HEK293 (cell line): ENCODE measurements around the gene PEX6.
A peak's percentile ranks its signal among the peaks of the same experiment; 100 is the strongest.

Source experiments
- AEBP2 ChIP-seq: fragments of 450-650 bp; formaldehyde crosslinking; IDR thresholded peaks from 2 replicates; pipeline ENCODE4 v1.5.1; 2016; ENCODE audit warnings: missing biosample characterization, missing genetic modification characterization, borderline replicate concordance
- GLIS2 ChIP-seq: fragments of 450-650 bp; formaldehyde crosslinking; IDR thresholded peaks from 2 replicates; pipeline ENCODE4 v1.5.1; 2016; ENCODE audit warnings: missing biosample characterization, missing genetic modification characterization
- HIC1 ChIP-seq: fragments of 450-650 bp; formaldehyde crosslinking; IDR thresholded peaks from 2 replicates; pipeline ENCODE4 v1.5.1; 2016; ENCODE audit warnings: missing biosample characterization, missing genetic modification characterization
- MEIS1 ChIP-seq: sonication (generic); formaldehyde crosslinking; IDR thresholded peaks from 2 replicates; pipeline ENCODE4 v1.8.1; 2022; ENCODE audit warnings: missing genetic modification reagents, mild to moderate bottlenecking, borderline replicate concordance
- OSR2 ChIP-seq: fragments of 450-650 bp; formaldehyde crosslinking; IDR thresholded peaks from 2 replicates; pipeline ENCODE4 v1.5.1; 2016; ENCODE audit warnings: missing biosample characterization, missing genetic modification characterization
- PRDM1 ChIP-seq: fragments of 450-650 bp; formaldehyde crosslinking; IDR thresholded peaks from 2 replicates; pipeline ENCODE4; 2016; ENCODE audit warnings: missing biosample characterization, missing genetic modification characterization
- WT1 ChIP-seq: fragments of 450-650 bp; formaldehyde crosslinking; IDR thresholded peaks from 2 replicates; pipeline ENCODE4 v1.5.1; 2016; ENCODE audit warnings: missing biosample characterization, missing genetic modification characterization
- ZBTB48 ChIP-seq: fragments of 450-650 bp; formaldehyde crosslinking; IDR thresholded peaks from 2 replicates; pipeline ENCODE4 v1.5.1; 2016; ENCODE audit warnings: missing biosample characterization, missing genetic modification characterization
- ZEB2 ChIP-seq: fragments of 450-650 bp; formaldehyde crosslinking; IDR thresholded peaks from 2 replicates; pipeline ENCODE4 v1.5.1; 2016; ENCODE audit warnings: missing biosample characterization, missing genetic modification characterization
- ZFP37 ChIP-seq: fragments of 450-650 bp; formaldehyde crosslinking; IDR thresholded peaks from 2 replicates; pipeline ENCODE4 v1.5.1; 2016; ENCODE audit warnings: missing biosample characterization, missing genetic modification characterization
- ZNF146 ChIP-seq: fragments of 450-650 bp; formaldehyde crosslinking; IDR thresholded peaks from 2 replicates; pipeline ENCODE4 v1.5.1; 2016; ENCODE audit warnings: missing biosample characterization, missing genetic modification characterization
- ZNF169 ChIP-seq: fragments of 450-650 bp; formaldehyde crosslinking; IDR thresholded peaks from 2 replicates; pipeline ENCODE4 v1.5.1; 2016; ENCODE audit warnings: missing biosample characterization, missing genetic modification characterization
- ZNF223 ChIP-seq: fragments of 450-650 bp; formaldehyde crosslinking; IDR thresholded peaks from 2 replicates; pipeline ENCODE4 v1.5.1; 2016; ENCODE audit warnings: missing biosample characterization, missing genetic modification characterization
- ZNF23 ChIP-seq: fragments of 450-650 bp; formaldehyde crosslinking; IDR thresholded peaks from 2 replicates; pipeline ENCODE4 v1.5.1; 2016; ENCODE audit warnings: missing biosample characterization, missing genetic modification characterization, borderline replicate concordance
- ZNF366 ChIP-seq: fragments of 450-650 bp; formaldehyde crosslinking; conservative IDR thresholded peaks from 2 replicates; pipeline ENCODE4 v1.5.1; 2016; ENCODE audit warnings: missing biosample characterization, missing genetic modification characterization
- ZNF391 ChIP-seq: fragments of 450-650 bp; formaldehyde crosslinking; IDR thresholded peaks from 2 replicates; pipeline ENCODE4 v1.5.1; 2016; ENCODE audit warnings: low read depth, missing biosample characterization, missing genetic modification characterization, borderline replicate concordance
- ZNF398 ChIP-seq: fragments of 450-650 bp; formaldehyde crosslinking; IDR thresholded peaks from 2 replicates; pipeline ENCODE4 v1.5.1; 2017; ENCODE audit warnings: missing biosample characterization, missing genetic modification characterization
- ZNF416 ChIP-seq: fragments of 450-650 bp; formaldehyde crosslinking; IDR thresholded peaks from 2 replicates; pipeline ENCODE4 v1.5.1; 2016; ENCODE audit warnings: missing biosample characterization, missing genetic modification characterization
- ZNF548 ChIP-seq: fragments of 450-650 bp; formaldehyde crosslinking; IDR thresholded peaks from 2 replicates; pipeline ENCODE4 v1.5.1; 2016; ENCODE audit warnings: missing biosample characterization, missing genetic modification characterization
- ZNF624 ChIP-seq: fragments of 450-650 bp; formaldehyde crosslinking; IDR thresholded peaks from 2 replicates; pipeline ENCODE4 v1.5.1; 2017; ENCODE audit warnings: missing biosample characterization, missing genetic modification characterization
- ZNF639 ChIP-seq: fragments of 450-650 bp; formaldehyde crosslinking; IDR thresholded peaks from 2 replicates; pipeline ENCODE4 v1.5.1; 2016; ENCODE audit warnings: missing biosample characterization, missing genetic modification characterization
- ZNF645 ChIP-seq: fragments of 450-650 bp; formaldehyde crosslinking; IDR thresholded peaks from 2 replicates; pipeline ENCODE4; 2016; ENCODE audit warnings: missing biosample characterization, missing genetic modification characterization
- TF ChIP-seq, protein P1 (sequence below): fragments of 450-650 bp; formaldehyde crosslinking; IDR thresholded peaks from 2 replicates; pipeline ENCODE4 v1.5.1; 2016; ENCODE audit warnings: missing biosample characterization, missing genetic modification characterization
- TF ChIP-seq, protein P2 (sequence below): sonication (generic); formaldehyde crosslinking; IDR thresholded peaks from 2 replicates; pipeline ENCODE4 v1.8.1; 2022; ENCODE audit warnings: mild to moderate bottlenecking, moderate library complexity, missing genetic modification reagents
- TF ChIP-seq, protein P3 (sequence below): fragments of 450-650 bp; formaldehyde crosslinking; IDR thresholded peaks from 2 replicates; pipeline ENCODE4 v1.5.1; 2016; ENCODE audit warnings: missing biosample characterization, missing genetic modification characterization

PEX6 gene

GRCh38 chr6:43021270-43022047, 42.5 kb upstream of the PEX6 start, which contains the start of gene RRP36 (continued):
- TF ChIP-seq HIC1 (tag by site-specific recombination) (no peak), ZNF223 (tag by site-specific recombination) (no peak), GLIS2 (tag by site-specific recombination) (peak; percentile 91), ZNF624 (tag by site-specific recombination) (no peak), ZNF146 (no peak), ZEB2 (tag by site-specific recombination) (peak; percentile 66), ZNF398 (peak; percentile 60), MEIS1 (CRISPR knock-in tag) (no peak), ZNF391 (peak; percentile 35; the same call in 1 of the 2 replicates), ZNF169 (tag by site-specific recombination) (no peak), ZNF366 (tag by site-specific recombination) (no peak), OSR2 (tag by site-specific recombination) (peak; percentile 24; the same call in 1 of the 2 replicates), AEBP2 (tag by site-specific recombination) (no peak), ZNF639 (tag by site-specific recombination) (no peak; the same call in 1 of the 2 replicates), ZBTB48 (no peak; the same call in 1 of the 2 replicates), WT1 (no peak), ZFP37 (tag by site-specific recombination) (0 out of 2 replicates have a peak, but pooled peaks have one; percentile 42), ZNF548 (tag by site-specific recombination) (no peak), ZNF416 (tag by site-specific recombination) (no peak), ZNF23 (tag by site-specific recombination) (no peak), ZNF645 (tag by site-specific recombination) (no peak), PRDM1 (peak; percentile 64)
- TF ChIP-seq, protein P1, sequence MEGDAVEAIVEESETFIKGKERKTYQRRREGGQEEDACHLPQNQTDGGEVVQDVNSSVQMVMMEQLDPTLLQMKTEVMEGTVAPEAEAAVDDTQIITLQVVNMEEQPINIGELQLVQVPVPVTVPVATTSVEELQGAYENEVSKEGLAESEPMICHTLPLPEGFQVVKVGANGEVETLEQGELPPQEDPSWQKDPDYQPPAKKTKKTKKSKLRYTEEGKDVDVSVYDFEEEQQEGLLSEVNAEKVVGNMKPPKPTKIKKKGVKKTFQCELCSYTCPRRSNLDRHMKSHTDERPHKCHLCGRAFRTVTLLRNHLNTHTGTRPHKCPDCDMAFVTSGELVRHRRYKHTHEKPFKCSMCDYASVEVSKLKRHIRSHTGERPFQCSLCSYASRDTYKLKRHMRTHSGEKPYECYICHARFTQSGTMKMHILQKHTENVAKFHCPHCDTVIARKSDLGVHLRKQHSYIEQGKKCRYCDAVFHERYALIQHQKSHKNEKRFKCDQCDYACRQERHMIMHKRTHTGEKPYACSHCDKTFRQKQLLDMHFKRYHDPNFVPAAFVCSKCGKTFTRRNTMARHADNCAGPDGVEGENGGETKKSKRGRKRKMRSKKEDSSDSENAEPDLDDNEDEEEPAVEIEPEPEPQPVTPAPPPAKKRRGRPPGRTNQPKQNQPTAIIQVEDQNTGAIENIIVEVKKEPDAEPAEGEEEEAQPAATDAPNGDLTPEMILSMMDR (tag by site-specific recombination) = no peak
- TF ChIP-seq, protein P2, sequence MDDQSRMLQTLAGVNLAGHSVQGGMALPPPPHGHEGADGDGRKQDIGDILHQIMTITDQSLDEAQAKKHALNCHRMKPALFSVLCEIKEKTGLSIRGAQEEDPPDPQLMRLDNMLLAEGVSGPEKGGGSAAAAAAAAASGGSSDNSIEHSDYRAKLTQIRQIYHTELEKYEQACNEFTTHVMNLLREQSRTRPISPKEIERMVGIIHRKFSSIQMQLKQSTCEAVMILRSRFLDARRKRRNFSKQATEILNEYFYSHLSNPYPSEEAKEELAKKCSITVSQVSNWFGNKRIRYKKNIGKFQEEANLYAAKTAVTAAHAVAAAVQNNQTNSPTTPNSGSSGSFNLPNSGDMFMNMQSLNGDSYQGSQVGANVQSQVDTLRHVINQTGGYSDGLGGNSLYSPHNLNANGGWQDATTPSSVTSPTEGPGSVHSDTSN (CRISPR knock-in tag) = no peak
- TF ChIP-seq, protein P3, sequence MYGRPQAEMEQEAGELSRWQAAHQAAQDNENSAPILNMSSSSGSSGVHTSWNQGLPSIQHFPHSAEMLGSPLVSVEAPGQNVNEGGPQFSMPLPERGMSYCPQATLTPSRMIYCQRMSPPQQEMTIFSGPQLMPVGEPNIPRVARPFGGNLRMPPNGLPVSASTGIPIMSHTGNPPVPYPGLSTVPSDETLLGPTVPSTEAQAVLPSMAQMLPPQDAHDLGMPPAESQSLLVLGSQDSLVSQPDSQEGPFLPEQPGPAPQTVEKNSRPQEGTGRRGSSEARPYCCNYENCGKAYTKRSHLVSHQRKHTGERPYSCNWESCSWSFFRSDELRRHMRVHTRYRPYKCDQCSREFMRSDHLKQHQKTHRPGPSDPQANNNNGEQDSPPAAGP (tag by site-specific recombination) = 0 out of 2 replicates have a peak, but pooled peaks have one; percentile 17
